Right lobe of liver (tissue), 4 donors: ENCODE results near the gene MBNL2.

Experiments
- POLR2A ChIP-seq: fragments of 450-650 bp; IDR thresholded peaks from one replicate; pipeline ENCODE4 v1.6.1; 2017; ENCODE audit warnings: antibody characterized with exemption, mild to moderate bottlenecking
- TF ChIP-seq, protein P1 (sequence below), 4 donors: fragments of 200-600 bp in 3 of 4; fragments of 450-650 bp in 1 of 4; IDR thresholded peaks; one replicate each; pipeline versions ENCODE4 v1.5.1 to v1.8.0; 2016 to 2022; ENCODE audit warnings: antibody characterized with exemption in 4 of 4, mild to moderate bottlenecking in 2 of 4
- donor health status: DM: no; HTN: no; CAD: no.
- donor health status: DM: no; HTN: no; CAD: no.
- donor health status: DM: no; HTN: yes; CAD: no.

DNA sequence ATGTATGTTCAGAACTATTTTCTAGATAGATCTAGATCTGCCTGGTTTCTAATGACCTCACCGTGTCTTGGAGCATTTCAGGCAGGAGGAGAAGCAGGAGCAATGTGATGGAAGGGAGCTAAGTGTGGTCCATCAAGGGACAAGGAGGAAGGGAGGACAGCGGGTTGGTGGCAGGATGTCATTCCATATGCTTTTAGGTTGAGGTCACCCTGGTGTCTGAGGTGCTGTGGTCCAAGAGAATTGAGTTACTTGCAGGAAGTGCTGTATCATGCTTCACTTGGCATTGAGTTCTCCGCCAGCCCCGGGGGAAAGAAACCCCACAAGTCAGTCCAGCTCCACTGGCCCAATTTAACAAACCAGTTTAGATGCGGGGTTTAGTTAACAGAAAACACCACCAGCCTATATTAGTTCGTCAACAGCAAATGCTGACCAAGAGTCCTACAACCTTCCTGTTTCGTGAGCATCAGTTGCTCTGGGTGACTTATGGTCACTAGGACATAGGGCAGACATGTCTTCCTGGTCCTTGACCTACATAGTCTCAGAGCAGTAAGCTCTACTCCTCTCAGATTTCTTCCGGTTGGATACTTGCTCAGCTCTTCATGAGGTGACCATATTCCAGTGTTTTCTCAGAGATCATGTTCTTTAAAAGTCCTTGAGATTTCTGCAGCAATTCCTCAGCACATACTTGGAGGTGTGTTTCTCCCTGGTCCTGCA, 79.4 kb downstream of the MBNL2 start:
- TF ChIP-seq, protein P1, sequence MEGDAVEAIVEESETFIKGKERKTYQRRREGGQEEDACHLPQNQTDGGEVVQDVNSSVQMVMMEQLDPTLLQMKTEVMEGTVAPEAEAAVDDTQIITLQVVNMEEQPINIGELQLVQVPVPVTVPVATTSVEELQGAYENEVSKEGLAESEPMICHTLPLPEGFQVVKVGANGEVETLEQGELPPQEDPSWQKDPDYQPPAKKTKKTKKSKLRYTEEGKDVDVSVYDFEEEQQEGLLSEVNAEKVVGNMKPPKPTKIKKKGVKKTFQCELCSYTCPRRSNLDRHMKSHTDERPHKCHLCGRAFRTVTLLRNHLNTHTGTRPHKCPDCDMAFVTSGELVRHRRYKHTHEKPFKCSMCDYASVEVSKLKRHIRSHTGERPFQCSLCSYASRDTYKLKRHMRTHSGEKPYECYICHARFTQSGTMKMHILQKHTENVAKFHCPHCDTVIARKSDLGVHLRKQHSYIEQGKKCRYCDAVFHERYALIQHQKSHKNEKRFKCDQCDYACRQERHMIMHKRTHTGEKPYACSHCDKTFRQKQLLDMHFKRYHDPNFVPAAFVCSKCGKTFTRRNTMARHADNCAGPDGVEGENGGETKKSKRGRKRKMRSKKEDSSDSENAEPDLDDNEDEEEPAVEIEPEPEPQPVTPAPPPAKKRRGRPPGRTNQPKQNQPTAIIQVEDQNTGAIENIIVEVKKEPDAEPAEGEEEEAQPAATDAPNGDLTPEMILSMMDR (IDR thresholded peaks at IDR 0.05): no peak
- TF ChIP-seq POLR2A: no peak
